ENCODE data around the gene DUS1L. TPM values are rescaled to one million over a fixed set of nuclear protein-coding genes. Genes with fewer than 3 reads are reported as not detected.

The DUS1L gene
- total and polyA plus RNA-seq, 2 experiments from 2014 or later, result 71.9 to 160 TPM

DNA sequence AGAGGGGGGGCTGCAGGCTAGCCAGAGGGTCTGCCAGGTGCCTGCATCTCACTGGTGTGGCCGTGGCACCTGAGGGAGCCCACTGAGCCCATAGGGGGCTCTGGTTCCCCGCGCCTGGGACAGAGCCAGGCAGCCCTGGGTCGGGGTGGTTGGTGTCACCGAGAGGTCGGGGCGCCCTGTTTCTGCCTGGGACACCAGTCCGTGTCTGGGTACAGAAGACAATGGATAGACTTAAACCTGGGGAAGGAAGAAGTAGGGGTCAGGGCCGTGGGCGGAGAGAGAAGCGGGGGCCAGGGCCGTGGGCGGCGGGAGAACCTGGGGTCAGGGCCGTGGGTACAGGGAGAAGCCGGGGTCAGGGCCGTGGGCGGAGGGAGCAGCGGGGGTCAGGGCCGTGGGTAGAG is 17.0 kb downstream of the DUS1L start:
- 95% methylated on average over 14 of the region's 20 CpGs for WGBS (ENCODE audit: low lambda C conversion rate, missing lambda C conversion rate)
- TF ChIP-seq EZH2phosphoT487 (IDR thresholded peaks at IDR 0.05; ENCODE audit: low read depth, severe bottlenecking, unreplicated experiment), result no peak
- no peak for TF ChIP-seq EZH2 (IDR thresholded peaks at IDR 0.05; ENCODE audit: borderline replicate concordance)
- TF ChIP-seq, protein P1, sequence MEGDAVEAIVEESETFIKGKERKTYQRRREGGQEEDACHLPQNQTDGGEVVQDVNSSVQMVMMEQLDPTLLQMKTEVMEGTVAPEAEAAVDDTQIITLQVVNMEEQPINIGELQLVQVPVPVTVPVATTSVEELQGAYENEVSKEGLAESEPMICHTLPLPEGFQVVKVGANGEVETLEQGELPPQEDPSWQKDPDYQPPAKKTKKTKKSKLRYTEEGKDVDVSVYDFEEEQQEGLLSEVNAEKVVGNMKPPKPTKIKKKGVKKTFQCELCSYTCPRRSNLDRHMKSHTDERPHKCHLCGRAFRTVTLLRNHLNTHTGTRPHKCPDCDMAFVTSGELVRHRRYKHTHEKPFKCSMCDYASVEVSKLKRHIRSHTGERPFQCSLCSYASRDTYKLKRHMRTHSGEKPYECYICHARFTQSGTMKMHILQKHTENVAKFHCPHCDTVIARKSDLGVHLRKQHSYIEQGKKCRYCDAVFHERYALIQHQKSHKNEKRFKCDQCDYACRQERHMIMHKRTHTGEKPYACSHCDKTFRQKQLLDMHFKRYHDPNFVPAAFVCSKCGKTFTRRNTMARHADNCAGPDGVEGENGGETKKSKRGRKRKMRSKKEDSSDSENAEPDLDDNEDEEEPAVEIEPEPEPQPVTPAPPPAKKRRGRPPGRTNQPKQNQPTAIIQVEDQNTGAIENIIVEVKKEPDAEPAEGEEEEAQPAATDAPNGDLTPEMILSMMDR (IDR thresholded peaks at IDR 0.05; ENCODE audit: poor library complexity), result no peak
- H3K9me3 ChIP-seq (ENCODE audit: low read depth), result no peaks in the 10 kb centered on the region

DNA sequence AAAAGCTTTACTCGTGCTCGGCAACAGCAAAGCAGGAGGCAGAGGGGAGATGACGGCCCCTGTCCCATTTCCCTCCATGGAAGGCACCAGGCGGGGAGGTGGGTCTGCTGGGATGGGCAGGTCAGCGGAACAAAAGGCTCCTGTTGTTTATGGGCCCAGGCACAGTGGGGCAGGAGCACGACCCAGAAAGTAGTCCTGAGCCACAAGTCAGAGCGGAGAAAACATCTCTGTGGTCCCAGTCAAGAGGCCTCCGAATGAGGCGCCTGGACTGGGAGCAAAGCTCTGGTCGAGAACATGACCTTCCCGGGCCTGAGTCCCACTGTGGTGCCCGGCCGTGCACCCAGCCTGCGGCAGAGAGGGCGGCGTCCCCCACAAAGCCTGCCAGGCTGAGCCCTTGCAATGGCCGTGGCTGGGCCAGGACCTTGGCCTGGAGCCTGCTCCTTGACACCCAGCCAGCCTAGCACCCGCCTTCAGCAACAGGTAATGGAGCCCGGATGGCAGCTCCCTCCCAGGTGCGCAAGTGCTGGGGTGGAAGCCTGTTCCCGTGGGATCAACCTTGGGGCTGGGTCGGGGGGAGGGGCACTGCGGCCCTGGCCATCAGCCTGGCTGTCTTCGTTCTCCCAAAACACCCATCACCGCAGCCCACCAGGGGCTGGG is 17.6 kb downstream of the DUS1L start:
- Histone ChIP-seq H3K4me3 (no peak overlapping the region), H3K4me2 (no peak overlapping the region), H3K79me2 (peaks cover 23% of the 10 kb centered on the region), H2AFZ (no peak overlapping the region), H3K27ac (no peak overlapping the region), H3K9me3 (ENCODE audit: low read depth) (no peaks in the 10 kb centered on the region), H3K4me1 (ENCODE audit: insufficient read depth) (peaks cover 14% of the 10 kb centered on the region), H3K9me2 (replicated peaks; ENCODE audit: insufficient read depth) (no peaks in the 10 kb centered on the region), H4K20me1 (ENCODE audit: insufficient read depth, poor library complexity, severe bottlenecking) (peaks cover 3% of the 10 kb centered on the region), H3K27me3 (no peaks in the 10 kb centered on the region), H3K36me3 (replicated peaks; ENCODE audit: insufficient read depth, low read depth) (no peaks in the 10 kb centered on the region)
- no peak for DNase-seq (ENCODE audit: low spot score)
- 93% methylated on average over 24 of the region's 25 CpGs for WGBS (ENCODE audit: low lambda C conversion rate, missing lambda C conversion rate)
- TF ChIP-seq EZH2 (IDR thresholded peaks at IDR 0.05; ENCODE audit: borderline replicate concordance), result no peak
- TF ChIP-seq EZH2phosphoT487 (IDR thresholded peaks at IDR 0.05; ENCODE audit: low read depth, severe bottlenecking, unreplicated experiment), result no peak
- TF ChIP-seq, protein P1 (IDR thresholded peaks at IDR 0.05; ENCODE audit: poor library complexity), result no peak

More for the DNA sequence above, 17.0 kb downstream of the DUS1L start:
- Histone ChIP-seq H3K4me2 (no peak overlapping the region), H3K27ac (no peak overlapping the region), H2AFZ (no peak overlapping the region), H3K36me3 (replicated peaks; ENCODE audit: insufficient read depth, low read depth) (no peaks in the 10 kb centered on the region), H3K4me3 (no peak overlapping the region), H3K4me1 (ENCODE audit: insufficient read depth) (peaks cover 17% of the 10 kb centered on the region), H3K9me2 (replicated peaks; ENCODE audit: insufficient read depth) (no peaks in the 10 kb centered on the region), H3K79me2 (peaks cover 28% of the 10 kb centered on the region), H4K20me1 (ENCODE audit: insufficient read depth, poor library complexity, severe bottlenecking) (peaks cover 3% of the 10 kb centered on the region), H3K27me3 (no peaks in the 10 kb centered on the region)
- DNase-seq (ENCODE audit: low spot score), result no peak

DNA sequence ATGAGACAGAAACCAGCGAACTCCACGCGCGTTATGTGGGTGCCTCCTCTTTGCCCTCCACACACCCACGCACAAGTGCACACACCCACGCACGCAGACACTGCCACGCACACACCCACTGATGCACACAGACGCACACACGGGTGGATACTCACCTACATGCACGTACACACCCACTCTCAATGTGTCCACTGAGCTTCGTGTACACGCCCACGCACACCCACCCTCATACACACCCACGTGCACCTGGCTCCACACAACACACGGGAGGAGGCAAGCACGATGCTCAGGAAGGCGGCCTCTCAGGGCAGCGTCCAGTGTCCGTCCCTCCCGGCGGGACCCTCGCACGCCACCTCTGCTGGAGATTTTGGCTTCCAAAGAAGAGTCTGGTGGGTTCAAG is 18.2 kb downstream of the DUS1L start:
- no peaks in the 10 kb centered on the region for H3K27me3 ChIP-seq
- H3K9me2 ChIP-seq (replicated peaks; ENCODE audit: insufficient read depth), result no peaks in the 10 kb centered on the region
- H3K4me3 ChIP-seq, result no peak overlapping the region
- peaks cover 16% of the 10 kb centered on the region for H3K79me2 ChIP-seq
- TF ChIP-seq EZH2 (IDR thresholded peaks at IDR 0.05; ENCODE audit: borderline replicate concordance) (no peak), EZH2phosphoT487 (IDR thresholded peaks at IDR 0.05; ENCODE audit: low read depth, severe bottlenecking, unreplicated experiment) (no peak)
- TF ChIP-seq, protein P1 (IDR thresholded peaks at IDR 0.05; ENCODE audit: poor library complexity), result no peak
- H4K20me1 ChIP-seq (ENCODE audit: insufficient read depth, poor library complexity, severe bottlenecking), result peaks cover 1% of the 10 kb centered on the region
- no peak overlapping the region for H3K4me2 ChIP-seq
- no peak for DNase-seq (ENCODE audit: low spot score)
- no peaks in the 10 kb centered on the region for H3K36me3 ChIP-seq (replicated peaks; ENCODE audit: insufficient read depth, low read depth)
- H3K9me3 ChIP-seq (ENCODE audit: low read depth), result no peaks in the 10 kb centered on the region
- H3K4me1 ChIP-seq (ENCODE audit: insufficient read depth), result peaks cover 9% of the 10 kb centered on the region
- H3K27ac ChIP-seq, result no peak overlapping the region
- H2AFZ ChIP-seq, result no peak overlapping the region
- 92% methylated on average over 24 of the region's 24 CpGs for WGBS (ENCODE audit: low lambda C conversion rate, missing lambda C conversion rate)
